ENCODE results near the gene FITM1. TPM values are rescaled to one million over a fixed set of nuclear protein-coding genes. Genes with fewer than 3 reads are reported as not detected.

FITM1 gene
- total RNA-seq, 1 donor from 2014 or later: 1.1 TPM

- intact Hi-C loops (cut with micrococcal nuclease): no loop called here
These were observed 7.3 kb downstream of the FITM1 start for GRCh38 chr14:24137529-24138395.

DNA sequence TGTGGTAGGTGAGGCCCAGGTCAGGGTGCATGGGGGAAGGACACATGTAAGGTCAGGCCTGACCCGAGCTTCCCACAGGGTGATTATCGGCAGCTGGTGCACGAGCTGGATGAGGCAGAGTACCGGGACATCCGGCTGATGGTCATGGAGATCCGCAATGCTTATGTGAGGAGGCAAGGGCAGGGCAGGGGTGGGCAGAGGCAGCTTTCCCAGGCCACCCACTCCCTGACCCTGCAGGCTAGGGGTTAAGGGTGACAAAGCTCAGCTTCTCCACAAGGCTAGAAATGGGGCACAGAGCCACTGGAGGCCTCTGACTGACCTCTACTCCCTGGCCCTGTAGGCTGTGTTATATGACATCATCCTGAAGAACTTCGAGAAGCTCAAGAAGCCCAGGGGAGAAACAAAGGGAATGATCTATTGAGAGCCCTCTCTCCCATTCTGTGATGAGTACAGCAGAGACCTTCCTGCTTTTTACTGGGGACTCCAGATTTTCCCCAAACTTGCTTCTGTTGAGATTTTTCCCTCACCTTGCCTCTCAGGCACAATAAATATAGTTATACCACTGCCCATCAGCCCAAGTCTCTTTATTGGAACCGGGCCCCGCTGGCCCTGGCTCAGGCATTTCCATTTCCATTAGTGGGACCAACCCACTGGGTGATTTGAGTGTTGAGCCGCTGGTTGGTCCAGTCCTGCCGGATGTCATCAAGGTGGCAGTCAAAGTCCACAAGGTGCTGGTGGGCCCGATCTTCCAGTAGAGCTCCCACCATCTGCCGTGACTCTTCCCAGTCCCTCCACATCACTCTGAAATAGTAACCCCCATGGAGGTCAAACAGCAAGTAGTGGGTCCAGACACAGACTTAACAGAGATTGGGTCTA, 8.2 kb downstream of the FITM1 start:
- intact Hi-C loops (cut with micrococcal nuclease): no loop called here

DNA sequence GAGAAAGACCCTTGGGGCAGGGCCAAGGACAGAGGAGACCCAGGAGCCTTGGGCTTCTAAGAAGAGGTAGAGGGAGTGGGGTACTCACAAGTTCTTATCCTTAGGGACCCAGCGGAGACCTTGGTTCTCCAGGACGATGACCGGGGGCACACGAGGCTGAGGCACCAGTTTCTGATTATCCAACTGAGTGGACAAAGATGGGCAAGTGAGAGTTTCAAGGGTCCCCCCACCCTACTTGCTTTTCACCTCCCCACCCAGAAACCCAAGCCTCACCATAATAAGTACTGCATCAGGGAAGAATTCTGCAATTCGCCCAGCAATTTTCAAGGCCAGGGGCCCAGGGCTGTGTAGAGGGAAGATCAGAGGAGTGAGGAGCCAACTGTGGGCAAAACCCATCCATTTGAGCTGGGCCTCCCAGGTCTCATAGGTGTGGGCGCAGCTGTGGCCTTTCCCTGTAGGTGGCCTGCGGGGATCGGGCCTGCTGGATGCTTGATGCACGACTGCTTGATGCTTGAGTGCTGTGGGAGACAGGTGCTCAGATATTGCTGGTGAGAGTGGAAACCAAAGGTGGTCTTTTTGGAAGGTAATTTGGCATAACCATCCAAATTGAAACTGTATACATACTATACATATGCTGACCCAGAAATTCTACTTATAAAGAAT, 8.9 kb downstream of the FITM1 start:
- intact Hi-C loops (cut with micrococcal nuclease): no loop called here

GRCh38 chr14:24141097-24141880, 10.8 kb downstream of the FITM1 start, which contains the start of gene EMC9:
Gene EMC9 (minus strand): TSS chr14:24141591. CDS start chr14:24141304, 287 bp downstream.
- intact Hi-C loops (cut with micrococcal nuclease): loop anchor here (1.0 to 10.0 kb wide), 13 partner anchors 20 to 1226 kb away; partner anchors contain the start of genes ACIN1, BCL2L2, C14orf119 and CHMP4A

DNA sequence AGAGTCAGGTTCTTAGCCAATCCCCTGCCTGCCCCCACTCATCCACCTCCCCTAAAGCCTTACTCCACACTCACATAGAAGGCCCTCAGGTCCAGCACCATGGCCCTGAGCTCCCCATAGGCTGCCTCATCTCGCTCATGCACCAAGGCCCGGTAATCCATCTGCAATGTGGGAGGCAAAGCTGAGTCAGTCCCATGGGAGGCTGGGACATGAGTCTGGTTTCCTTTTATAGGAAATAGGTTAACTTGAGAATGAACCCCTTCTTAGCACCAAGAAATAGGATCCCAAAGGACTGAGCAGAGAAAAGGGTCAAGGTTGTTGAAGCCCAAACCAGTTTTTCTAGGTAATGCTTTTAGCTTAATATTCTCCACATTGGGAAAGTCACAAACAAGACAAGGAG, 13.1 kb downstream of the FITM1 start:
- intact Hi-C loops (cut with micrococcal nuclease): loop anchor here (10.0 kb wide), 3 partner anchors 589 to 1229 kb away; partner anchors contain the start of genes BCL2L2, PPP1R3E, RBM23 and THTPA

- intact Hi-C loops (cut with micrococcal nuclease): loop anchor here (10.0 kb wide), 3 partner anchors 590 to 1230 kb away; partner anchors contain the start of genes BCL2L2, PPP1R3E, RBM23 and THTPA
These were observed 14.0 kb downstream of the FITM1 start for GRCh38 chr14:24144451-24144850.

DNA sequence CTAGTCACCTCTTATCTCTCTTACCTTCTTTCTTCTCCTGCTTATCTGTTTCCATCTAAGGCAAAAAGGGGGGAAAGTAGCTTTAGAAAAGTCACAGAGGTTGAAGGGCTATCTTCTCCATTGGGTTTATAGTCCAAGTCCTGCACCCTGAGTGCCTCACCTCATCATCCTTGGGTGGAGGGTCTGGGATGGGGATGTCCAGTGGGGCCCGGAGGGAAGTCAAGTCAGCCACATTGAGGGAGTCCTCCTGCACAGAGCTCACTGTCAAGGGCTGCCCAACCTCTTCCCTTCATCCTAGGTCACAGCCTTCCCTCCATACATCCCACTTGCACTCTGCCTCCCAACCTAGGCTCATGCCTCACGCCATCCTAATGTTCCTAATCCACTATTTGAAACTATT, 14.8 kb downstream of the FITM1 start:
- intact Hi-C loops (cut with micrococcal nuclease): loop anchor here (10.0 kb wide), 3 partner anchors 590 to 1230 kb away; partner anchors contain the start of genes BCL2L2, PPP1R3E, RBM23 and THTPA

GRCh38 chr14:24145690-24146452, 15.4 kb downstream of the FITM1 start:
- intact Hi-C loops (cut with micrococcal nuclease): loop anchor here (1.0 to 10.0 kb wide), 10 partner anchors 10 to 1231 kb away; partner anchors contain the start of genes BCL2L2, CHMP4A, DHRS1 and IPO4

DNA sequence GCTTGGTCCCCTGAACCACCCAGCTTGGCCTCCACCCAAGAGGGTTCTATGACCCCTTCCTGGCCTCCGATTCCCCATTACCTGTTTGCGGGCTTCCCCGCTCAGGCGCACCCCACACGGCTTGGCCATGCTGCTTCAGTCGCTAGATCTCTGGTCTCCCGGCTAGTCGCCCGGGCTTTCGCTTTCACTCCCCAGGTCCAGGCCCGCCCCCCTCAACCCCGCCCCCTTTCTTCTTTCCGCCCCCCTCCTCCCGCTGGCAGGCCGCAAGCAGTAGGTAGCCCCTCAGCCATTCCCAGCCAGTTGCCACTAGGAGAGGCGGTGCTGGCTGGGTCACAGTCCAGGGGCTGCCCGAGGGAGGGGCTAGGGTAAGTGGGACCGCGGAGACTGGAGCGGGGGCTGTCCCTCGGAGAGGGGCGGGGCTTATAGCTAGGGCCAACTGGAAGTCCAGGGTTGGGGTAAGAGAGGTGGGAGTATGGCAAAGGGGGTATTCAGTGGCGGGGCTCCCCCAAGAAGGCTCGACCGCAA, 16.1 kb downstream of the FITM1 start, which contains the start of gene PSME2:
Gene PSME2, minus strand, starts transcription at position 158 of the 525 bp plus-strand sequence. Its CDS starts 29 bp downstream, at position 129.
- intact Hi-C loops (cut with micrococcal nuclease): loop anchor here (1.0 to 10.0 kb wide), 10 partner anchors 10 to 1232 kb away; partner anchors contain the start of genes BCL2L2, CHMP4A, DHRS1 and IPO4

DNA sequence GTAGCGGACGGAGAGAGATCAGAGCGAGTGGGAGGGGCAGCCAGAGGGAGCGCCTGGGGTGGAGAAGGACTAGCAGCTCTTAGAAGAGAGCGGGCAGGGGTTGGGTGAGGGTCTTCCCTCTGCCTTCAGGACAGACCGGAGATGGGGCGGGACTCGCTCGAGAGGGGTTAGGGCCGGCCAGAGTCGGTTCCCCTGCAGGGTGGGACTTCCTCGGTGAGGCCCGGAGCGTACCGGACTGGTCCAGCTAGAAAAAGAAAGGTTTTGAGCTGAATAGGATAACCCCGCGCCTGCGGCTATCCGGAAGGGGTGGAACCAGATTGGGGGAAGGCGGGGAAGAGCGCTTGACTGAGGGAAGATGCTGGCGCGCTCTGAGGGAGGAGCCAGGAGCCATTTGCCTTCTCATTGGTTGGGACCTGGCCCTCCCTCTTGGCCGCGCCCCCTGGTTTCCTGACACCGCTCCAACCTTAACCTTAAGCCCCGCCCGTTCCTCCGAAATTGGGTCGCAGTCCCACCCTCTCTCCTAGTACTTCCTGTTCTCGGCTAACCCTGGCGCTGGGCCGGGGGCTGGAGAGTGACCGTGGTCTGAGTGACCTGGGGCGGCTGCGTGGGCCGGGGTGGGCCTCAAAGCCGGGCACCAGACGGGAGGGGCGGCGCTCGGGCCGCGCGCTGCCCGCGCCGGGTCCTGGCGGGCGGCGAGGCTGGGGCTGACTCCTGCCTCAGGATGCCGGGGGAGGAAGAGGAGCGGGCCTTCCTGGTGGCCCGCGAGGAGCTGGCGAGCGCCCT, 16.7 kb downstream of the FITM1 start, which contains the start of gene RNF31:
Gene RNF31, plus strand, starts transcription at position 521 of the 783 bp plus-strand sequence. Its CDS starts 201 bp downstream, at position 722.
- intact Hi-C loops (cut with micrococcal nuclease): loop anchor here (1.0 to 10.0 kb wide), 20 partner anchors 11 to 1232 kb away; partner anchors contain the start of genes BCL2L2, CHMP4A, DCAF11 and DHRS1

DNA sequence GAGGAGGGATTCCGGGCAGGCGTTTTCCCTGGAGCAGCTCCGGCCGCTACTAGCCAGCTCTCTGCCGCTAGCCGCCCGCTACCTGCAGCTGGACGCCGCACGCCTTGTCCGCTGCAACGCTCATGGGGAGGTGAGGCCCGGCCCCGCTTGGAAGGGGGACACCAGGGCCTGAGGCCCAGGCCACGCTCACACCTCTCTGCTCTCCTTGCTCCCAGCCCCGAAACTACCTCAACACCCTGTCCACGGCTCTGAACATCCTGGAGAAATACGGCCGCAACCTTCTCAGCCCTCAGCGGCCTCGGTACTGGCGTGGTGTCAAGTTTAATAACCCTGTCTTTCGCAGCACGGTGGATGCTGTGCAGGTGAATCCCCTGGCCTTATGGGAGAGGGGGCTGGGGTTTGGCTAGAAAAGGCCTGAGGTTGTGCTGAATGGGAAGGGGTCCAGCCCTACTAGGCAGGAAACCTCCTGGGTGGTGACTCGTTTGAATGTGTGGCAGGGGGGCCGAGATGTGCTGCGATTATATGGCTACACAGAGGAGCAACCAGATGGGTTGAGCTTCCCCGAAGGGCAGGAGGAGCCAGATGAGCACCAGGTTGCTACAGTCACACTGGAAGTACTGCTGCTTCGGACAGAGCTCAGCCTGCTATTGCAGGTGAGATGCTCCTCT, 17.4 kb downstream of the FITM1 start:
- intact Hi-C loops (cut with micrococcal nuclease): loop anchor here (1.0 to 10.0 kb wide), 14 partner anchors 13 to 1233 kb away; partner anchors contain the start of genes BCL2L2, DCAF11, DHRS4L2 and GMPR2

DNA sequence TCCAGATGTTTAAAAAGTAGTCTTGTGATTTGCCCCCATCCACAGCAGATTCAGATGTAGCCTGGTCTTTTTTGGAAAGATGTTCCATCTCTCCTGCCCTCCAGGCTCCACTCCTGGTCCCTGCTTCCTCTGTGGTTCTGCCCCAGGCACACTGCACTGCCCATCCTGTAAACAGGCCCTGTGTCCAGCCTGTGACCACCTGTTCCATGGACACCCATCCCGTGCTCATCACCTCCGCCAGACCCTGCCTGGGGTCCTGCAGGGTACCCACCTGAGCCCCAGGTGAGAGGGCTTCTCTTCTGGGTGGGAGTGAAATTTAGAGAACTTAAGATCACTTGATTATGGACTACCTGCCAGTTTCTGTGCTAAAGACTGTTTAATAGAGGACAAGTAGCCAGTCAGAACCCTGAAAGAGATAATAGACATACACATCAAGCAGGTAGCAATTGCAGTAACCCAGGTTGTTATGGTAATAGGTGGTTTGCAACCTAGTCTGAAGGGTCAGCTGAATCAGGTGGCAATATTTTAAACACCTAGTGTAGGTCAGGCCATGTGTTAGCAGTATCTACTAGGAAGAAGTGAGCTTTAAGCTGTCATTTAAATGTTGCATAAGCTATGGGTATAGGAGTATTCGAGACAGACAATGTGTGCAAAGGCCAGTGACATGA, 19.0 kb downstream of the FITM1 start:
- intact Hi-C loops (cut with micrococcal nuclease): loop anchor here (10.0 kb wide), 3 partner anchors 595 to 1235 kb away; partner anchors contain the start of genes BCL2L2, PPP1R3E, RBM23 and THTPA

GRCh38 chr14:24150061-24150460, 19.6 kb downstream of the FITM1 start:
- intact Hi-C loops (cut with micrococcal nuclease): no loop called here

DNA sequence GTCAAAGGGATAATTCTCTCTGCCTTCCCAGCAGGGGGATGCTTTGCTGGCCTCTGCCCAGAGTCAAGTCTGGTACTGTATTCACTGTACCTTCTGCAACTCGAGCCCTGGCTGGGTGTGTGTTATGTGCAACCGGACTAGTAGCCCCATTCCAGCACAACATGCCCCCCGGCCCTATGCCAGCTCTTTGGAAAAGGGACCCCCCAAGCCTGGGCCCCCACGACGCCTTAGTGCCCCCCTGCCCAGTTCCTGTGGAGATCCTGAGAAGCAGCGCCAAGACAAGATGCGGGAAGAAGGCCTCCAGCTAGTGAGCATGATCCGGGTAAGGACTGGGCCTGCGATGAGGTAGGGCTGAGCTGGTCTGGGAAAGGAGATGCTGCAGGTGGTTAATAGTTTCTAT, 20.1 kb downstream of the FITM1 start:
- intact Hi-C loops (cut with micrococcal nuclease): no loop called here

DNA sequence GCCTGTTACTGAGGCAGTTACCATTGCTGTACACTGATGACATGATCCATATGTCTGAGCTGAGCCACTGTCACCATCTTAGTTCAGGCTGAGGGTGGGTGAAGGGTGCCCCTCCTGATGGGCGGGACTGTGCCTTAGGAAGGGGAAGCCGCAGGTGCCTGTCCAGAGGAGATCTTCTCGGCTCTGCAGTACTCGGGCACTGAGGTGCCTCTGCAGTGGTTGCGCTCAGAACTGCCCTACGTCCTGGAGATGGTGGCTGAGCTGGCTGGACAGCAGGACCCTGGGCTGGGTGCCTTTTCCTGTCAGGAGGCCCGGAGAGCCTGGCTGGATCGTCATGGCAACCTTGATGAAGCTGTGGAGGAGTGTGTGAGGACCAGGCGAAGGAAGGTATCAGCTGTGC, 20.5 kb downstream of the FITM1 start:
- intact Hi-C loops (cut with micrococcal nuclease): no loop called here

DNA sequence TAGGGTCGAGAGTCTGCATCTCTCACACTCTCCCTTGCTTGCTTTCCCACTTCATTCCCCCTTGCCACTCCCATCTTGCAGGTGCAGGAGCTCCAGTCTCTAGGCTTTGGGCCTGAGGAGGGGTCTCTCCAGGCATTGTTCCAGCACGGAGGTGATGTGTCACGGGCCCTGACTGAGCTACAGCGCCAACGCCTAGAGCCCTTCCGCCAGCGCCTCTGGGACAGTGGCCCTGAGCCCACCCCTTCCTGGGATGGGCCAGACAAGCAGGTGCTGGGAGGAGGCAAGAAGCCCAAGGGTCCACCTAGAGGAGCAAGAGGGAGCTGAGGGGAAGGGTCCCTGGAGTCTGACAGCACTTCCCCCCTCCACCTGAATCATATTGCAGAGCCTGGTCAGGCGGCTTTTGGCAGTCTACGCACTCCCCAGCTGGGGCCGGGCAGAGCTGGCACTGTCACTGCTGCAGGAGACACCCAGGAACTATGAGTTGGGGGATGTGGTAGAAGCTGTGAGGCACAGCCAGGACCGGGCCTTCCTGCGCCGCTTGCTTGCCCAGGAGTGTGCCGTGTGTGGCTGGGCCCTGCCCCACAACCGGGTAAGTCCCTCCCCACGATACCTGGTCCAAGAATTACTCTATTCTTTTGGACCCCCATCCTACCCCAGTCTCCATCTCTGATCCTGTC, 21.1 kb downstream of the FITM1 start:
- intact Hi-C loops (cut with micrococcal nuclease): no loop called here

Data from T-helper 1 cell treated with Interleukin-12 subunit alpha and Interleukin-12 subunit beta and Interleukin-4 antibody, amounts not matched to agents 30 ng/mL and 1 ng/mL, for 36 hours (primary cell).